NCI-H69 (cell line): ENCODE data around the gene ANKS1A.
A peak's percentile ranks its signal among the peaks of the same experiment; 100 is the strongest.

Experiments
- DNase-seq: peaks from one replicate; lab custom pipeline; 2025; lab: John Stamatoyannopoulos, UW

ANKS1A gene

DNA sequence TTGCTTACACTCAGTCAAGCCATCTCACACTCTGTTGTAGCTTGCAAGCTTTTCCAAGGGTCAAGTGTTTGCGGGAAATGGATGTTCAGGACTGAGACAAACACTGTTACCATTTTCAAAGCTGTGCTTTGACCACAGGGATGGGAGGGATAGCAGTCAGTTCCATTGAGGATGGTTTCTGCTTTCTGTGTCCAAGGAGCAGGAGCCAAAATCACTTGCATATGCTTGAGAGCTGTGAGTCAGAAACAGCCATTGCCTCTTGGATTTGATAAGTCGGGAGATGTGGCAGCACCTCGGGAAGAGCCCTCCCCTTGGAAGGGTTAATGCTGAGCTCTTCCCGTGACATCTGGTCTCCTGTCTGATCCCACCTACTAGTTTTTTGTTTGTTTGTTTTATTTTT lies 166.8 kb downstream of the ANKS1A start:
- no peak for DNase-seq

DNA sequence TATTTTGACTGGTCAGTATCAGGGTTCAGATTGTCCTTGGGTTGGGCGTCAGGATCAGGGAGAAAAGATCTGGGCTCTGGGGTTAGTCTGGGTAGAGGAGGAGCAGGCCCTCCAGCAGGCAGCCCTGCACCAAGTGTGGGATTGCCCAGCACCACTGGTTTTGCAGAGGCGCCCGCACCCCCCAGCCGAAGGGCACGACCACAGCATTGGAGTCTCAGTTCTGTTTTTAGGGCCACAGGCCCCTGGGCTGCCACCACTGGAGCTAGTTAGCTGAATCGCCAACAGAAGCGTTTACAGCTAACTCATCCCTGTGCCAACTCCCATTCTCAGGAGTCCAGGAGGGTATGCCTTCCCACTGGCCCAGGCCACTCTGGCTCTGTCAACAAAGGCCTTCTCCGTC lies 167.9 kb downstream of the ANKS1A start:
- DNase-seq: no peak

DNA sequence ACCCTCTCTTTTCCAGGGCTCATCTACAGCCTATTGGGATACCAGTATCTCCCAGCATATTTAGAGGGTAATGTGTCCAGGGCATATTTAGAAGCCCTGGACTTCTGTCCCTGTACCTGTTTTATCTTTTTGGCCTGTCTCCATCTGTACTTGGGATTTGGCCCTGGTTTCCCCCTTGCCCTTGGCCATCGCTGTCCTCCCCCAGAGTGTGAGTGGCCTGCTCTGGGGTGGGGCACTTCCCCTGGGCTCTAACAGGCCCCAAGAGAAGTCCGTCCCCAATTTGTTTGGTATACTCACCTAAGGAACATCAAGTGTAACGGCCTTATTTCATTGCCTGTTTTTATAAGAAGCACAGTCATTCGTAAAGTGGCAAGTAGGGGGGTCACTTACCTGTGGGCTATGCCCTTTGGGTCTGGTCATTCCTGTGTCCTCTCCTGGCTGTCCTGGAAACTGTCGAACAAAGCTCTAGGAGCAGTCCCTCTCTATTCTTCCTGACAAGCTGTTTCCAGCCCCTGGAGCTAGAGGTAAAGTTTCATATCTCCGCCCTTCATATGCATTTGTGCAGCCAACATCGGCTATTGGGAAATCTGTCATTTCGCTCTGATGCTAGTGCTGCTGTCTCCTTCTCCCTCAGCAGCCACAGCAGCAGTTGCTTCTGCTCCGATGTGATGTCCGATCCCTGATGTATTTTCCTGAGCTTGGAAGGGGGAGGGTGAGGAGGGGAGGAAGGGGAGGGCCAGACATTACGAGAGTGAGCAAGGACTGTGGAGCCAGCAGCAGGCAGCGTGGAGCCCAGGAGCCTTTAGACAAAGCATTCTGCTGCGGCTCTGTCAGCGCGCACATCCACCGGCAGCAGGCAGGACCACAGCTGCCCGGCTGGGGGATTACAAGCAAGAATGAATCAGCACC lies 168.6 kb downstream of the ANKS1A start:
- DNase-seq: no peak

DNA sequence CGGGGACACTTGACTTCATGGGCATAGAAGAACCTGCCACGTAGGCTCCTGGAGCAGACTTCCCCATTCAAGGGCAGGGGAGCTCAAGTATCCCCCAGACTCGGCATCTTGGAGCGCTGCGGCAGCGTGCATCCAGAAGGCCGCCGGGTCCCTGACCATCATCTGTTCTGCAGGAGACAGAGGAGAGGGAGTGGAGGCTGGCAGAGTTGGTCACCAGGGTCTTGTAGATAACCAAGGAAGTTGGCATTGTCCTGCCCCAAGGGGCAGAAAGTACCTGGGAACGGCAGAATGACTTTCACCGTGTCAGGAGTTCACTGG lies 169.3 kb downstream of the ANKS1A start:
- no peak for DNase-seq

DNA sequence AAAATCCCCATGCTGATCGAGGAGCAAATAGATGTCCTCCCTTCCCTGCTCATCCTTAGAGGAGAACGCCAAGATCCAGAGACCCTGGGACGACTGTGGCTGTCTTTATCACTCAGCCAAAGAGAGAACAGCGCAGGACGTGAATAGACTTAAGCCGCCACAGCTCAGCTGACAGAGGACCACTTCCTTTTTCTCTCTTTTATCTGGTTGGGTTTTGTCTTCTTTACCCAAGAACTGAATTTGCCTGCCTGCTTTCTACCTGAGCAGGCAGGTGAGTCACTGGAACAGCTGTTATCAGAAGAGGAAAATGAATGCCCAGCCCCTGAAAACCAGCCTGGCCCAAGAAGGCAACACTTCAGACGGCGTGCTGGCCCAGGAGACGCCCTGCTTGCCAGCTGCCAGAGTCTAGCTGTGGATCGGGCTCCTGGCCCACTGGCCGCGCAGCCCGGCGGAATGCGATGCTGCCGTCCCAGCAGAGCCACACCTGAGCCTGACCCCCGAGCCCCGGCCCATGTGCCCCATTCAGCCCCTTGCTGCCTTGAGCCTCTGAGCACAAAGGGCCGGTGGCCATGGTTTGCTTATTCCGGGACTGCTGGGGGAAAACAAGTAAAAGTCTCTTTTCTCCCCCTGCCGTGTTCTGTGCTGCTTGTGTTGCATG lies 169.9 kb downstream of the ANKS1A start:
- no peak for DNase-seq

DNA sequence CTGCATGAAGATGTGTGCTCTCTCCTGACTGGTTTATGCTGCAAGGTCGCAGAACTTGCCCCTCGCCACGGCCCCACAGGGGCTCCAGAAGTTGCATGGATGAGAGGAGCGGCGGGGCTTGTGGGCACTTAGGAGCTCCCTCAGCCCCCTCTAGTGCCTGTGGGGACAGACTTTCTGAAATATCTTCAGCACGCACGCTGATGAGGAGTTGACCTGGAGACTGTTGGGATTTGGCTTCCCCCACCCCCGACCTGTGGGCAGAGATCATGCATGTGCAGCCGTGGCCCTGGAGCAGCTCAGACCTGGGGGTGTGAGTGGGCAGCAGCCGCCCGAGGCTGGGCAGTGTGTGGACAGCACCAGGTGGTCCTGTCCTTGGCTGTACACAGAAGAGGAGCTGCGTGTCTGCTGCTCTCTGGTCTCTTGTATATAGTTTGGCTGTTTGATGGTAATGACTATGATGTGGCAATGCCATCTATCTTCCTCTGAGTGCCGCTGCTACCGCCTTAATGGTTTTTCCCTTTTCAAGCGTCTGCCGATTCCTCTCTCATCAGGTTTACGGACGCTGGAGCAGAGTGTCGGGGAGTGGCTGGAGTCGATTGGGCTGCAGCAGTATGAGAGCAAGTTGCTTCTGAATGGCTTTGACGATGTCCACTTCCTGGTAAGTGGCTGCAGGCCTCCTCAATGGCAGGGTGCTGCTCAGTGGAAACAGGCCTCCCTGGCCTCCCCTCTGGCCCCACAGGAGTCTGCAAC lies 170.7 kb downstream of the ANKS1A start:
- DNase-seq: no peak

DNA sequence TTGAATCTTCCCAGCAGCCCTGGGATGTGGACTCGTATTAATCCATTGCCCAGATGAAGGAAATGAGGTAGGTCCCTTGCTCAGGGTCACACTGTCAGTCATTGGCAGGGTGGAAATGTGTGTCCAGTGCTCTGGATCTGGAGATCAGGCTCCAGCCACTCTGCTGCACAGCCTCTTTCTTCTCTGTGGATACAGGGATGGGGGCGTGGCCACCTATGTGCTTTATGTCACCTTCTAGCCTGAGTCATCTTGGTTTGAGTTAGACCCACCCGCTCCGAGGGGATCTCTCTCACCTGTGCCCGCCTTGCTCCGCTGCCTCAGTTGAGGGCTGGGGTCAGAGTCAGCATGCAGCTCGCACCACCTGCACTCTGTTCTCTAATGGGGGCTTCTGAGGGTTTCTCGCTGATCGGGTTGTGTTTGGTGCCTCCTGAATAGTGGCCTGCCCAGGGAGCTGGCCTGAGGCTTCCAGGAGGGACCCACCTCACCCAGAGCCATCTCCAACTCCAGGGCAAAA lies 172.1 kb downstream of the ANKS1A start:
- DNase-seq: no peak

DNA sequence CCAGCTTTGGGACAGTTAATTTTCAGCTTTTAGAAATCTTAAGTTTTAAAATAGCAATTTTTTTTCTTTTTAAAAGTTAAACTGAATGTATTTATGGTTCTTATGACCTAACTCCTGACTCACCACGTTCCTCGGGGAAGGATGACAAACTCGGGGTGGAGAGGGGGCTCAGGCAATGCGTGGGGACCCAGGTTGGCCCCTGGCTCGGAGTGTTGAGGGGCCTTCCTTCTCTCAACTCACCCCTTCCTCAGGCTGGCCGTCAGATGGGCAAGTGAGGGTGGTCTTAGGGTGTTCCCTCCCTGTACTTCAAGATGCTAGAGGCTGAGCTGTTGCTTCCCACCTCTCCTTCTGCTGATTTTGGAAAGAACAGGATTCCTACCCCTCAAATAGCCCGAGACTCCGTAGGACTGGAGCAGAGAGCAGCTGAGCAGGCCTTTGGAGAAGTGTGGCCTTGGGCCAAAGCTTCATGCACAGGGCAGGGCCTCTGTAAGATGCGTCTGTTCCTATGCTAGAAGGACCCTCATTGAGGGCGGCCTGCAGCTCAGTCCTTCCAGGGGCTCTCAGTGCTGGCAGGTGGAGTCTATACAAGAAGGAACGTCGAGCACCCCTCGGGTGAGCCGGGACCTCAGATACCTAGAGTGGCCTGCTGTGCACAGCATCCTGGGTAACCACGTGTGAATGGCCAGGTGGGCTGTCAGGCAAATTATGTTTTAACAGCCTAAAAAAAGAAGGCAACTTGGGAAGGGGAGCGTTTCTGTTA lies 172.8 kb downstream of the ANKS1A start:
- DNase-seq: no peak

DNA sequence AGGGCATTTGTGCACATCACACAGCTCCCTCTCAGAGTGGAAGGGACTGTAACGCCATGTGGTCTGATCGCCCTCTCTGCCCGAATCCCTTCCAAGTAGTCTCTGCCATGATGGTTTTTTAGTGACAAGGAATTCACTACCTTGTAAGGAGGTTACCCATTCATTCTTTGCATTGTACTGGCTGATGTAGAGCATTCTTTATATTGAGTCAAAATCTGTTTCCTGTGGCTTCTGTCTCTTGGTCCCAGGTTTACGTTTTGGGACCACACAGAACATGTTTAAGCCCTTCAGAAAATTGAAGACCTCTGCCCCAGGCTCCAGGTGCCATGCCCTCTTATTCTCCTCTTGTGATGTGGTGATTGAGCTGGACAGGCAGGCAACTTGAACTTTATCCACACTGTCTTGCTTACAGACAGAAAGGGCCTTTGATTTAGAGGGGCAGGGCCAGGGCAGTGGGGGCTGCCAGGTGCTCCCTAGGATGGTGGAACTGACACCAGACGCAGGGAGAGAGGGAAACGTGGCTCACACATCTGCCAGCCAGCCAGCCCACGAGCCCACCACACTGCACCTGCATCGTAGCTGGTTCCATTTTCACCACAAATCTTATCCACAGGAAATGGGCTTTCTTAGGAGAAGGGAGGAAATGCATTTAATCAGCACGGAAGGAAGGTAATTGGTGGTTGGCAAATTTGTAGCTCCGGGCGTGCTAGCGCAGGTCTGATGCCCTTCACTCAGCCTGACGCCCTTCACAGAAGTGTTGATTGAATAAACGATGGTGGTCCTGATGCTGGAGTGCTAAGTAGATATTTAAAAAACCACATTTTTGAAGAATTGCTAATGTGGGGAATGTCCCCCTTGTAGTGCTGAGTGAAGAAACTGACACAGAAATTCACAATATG lies 173.9 kb downstream of the ANKS1A start:
- peak; percentile 35 for DNase-seq

DNA sequence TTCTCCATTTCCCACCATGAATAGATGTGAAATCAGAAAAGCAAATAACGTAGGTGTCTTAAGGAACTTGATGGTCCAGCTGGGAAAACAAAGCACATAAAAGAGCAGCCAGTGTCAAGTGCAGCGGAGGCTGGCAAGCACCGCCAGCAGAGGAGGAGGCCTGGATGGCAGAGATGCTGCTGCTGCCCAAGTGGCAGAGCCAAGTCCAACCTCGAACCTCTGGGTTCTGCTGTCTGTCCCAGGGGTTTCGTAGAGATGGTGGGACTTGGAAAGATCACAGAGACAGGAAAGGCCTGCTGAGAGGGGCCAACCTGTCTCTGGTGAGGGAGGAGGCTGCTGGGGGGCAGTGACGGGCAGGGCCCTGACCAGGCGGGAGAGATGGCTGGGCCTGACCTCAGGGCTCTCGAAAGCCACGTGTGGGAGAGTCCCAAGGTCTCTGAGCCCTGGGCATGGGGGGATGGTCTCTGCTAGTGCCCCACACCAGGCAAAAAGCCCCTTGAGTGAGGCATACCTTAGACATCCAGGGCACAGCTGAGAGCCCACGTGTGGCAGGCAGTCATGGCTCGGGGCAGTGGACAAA lies 174.7 kb downstream of the ANKS1A start:
- DNase-seq: peak; percentile 16

DNA sequence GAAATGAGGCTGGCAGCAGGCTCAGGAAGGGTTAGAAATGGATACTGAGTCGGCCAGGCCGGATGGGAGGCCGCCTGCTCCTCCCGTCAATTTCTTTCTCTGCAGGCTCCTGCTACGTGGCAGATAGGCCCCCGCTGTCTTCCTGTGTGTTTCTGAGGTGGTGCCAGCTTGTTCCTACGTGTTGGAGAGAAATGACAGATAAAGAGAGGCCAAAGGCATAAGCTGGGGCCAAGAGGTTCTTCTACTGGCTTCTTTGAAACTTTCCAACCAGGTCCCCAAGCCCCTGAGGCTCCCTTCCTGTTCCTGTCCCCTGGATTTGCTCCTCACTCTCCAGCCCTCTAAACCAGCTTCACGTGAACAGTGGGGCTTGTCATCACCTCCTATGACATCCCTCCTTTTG lies 175.2 kb downstream of the ANKS1A start:
- DNase-seq: no peak

DNA sequence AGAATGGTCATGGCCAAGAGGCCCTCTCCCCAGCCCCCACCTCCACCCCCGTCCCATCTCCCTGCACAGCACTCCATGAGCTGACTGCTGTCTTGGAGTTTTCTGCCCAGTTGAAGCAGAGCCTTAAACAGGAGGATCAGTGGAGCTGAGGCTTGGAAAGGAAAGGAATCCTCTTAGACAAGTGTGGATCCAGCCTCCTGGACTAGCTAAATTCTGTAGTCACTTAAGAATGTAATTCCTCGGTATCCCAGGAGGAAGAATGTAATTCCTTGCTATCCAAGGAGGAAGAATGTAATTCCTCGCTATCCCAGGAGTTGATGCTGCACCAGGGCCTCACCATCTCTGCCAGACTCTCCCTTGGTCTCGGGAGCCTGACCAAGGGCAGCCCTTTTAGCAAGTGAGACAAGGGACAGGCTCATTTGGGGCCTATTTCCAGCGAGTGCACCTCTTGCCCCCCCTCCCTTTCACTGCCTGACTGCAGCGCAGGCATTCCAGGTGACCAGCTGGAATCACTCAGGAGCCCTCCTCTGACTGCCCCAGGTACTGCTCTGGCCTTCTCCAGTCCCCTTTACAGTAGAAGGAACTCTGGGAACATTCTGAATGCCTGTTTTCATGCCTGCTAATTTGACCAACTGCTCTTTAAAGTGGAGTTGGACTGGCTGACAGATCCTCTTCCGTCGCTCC lies 175.8 kb downstream of the ANKS1A start:
- no peak for DNase-seq

DNA sequence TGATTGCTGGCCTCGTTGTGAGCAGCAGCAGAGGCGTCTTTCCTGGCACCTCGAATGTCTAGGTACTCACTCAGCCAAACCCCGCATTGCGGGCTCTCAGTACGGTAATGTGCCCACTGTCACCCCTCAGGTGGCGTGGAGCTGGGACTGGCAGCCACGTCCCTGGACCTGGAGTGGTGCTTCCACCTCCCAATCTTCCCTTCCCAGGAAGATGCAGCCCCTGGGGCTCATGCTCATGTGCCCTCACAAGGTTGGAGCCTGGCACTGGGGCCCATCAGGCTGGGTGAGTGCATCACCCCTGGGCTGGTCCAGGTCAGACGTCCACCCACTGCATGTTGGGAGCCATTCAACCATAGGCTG lies 176.4 kb downstream of the ANKS1A start:
- no peak for DNase-seq

DNA sequence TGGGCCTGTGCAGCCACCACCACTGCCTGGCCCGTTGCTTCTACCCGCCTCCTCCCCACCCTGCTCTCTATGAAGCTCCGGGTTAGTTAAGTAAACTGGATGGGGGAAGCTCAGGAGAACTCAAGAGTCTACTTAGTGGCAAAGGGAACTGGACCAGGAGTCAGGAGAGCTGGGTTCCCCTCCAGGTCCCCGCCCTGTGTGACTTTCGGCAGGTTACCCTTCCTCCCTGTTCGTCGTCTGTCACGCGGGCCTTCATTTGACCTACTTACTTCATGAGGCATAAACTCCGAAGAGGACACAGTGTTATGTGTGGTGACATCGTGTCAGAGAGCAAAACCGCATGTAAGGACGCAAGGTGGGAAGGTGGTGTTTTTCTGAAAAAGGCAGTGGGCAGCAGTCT lies 176.8 kb downstream of the ANKS1A start:
- DNase-seq: no peak

DNA sequence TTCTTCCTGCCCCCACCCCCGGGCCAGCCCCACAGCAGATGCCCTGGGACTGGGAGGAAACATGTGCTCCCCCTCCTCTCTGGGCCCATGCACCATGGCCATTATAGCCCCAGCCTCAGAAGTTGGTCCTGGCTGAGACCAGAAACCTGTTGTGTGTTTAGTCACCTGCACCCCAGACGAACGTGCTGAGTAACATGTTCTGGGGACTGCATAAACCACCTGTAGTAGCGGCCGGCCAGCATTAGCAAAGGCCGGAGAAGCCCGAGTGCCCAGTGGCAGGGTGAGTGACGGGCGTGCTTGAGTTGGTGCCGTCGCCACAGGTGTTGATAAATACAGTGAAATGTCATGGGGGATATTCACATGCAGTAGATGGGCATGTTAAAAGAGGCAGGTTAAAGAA lies 178.2 kb downstream of the ANKS1A start:
- no peak for DNase-seq

DNA sequence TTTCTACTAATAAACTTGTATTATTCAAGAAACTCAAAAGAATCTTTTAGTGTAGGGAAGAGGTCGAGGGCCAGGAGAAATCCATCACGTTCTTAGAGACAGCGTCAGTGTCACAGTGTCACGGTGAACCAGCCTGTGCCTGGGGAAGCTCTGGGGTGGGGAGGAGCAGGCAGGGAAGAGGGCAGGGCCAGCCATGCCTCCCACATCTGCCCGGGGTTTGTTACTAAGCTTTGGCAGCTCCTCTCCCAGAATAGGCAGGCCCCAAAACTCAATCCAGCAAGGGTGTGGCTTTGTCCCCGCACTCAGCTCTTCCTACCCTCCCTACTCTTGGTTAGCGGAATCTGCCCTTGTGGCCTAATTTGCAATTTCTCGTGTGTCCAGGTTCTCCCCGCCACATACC lies 179.2 kb downstream of the ANKS1A start:
- DNase-seq: no peak

DNA sequence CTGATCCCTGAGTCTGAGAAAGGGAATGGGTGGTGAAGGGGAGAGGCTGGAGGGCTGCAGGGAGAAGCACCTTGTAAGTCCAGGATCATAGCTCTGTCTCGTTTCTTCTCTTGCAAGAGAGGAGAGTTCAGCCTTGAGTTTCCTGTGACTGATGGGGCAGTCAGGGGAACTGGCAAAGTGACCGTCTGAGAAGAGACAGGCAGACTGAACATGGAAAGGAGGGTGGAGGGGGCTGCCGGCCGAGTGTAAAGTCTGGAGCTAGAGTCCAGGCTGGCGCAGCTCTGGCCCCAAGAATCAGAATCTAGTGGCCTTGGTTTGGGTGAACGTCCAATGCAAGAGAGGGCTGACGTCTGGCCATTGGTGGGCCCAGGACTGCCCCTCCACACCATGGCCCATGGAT lies 179.6 kb downstream of the ANKS1A start:
- no peak for DNase-seq

DNA sequence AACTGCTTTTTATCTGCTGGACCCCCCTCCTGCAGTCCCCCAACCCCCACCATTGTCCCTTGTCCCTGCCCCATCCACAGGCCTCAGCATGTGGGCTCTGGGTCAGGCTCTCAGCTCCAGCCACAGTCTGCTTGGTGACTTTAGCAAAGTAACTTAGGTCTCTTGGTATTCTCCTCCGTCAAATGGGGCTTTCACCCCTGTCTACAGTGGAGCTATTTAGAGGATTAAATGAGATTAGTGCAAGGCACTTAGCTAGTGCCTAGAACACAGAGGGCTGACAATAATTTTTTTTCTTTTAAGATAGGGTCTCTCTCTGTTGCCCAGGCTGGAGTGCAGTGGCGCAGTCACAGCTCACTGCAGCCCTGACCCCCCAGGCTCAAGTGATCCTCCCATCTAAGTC lies 180.2 kb downstream of the ANKS1A start:
- no peak for DNase-seq

DNA sequence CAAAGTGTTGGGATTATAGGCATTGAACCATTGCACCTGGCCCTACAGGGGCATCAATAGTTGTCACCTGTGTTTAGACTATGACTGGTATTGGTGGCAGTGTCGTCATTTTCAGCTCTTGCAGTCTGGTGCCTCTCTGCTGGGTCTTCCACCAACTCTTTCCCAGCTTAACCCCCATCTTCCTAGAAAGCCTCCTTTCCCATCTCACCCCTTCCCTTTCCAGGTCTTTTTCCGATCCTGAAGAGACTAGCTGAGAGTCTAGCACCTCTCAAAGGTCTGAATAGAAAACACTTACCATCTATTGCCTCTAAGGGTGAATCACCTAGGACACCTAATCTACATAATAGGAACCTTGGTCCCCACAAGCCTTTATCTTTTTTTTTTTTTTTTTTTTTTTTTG lies 181.1 kb downstream of the ANKS1A start:
- no peak for DNase-seq

DNA sequence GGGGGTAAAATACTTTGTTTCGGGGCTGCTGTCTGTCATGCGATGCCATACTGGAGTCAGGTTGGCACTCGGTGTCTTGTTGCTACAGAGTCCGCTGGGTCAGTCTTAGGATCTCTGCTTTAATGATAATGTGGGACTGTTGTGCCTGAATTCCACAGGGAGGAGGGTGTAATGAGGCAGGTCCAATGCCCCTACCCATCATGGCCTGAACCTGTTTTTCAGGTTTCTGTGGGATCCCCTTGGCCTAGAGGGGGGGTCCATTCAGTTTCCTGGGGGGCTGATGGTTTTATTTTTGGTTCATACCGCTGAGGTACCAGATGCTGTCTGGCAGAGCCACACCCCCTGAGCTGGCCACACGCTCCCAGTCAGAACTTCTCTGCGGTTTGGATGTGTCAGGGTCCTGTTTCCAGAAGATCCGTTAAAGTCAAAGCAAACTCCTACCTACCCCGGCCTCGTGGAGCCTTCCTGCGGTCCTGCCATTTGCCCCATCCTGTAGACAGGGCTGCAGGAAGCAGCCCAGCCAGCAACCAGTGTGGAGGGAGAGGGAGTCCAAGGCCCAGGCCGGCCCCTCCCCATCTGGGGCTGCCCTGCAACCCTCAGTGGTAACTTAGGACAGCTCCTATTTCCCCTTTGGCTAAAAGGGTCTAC lies 182.4 kb downstream of the ANKS1A start:
- no peak for DNase-seq
